22Rv1 (cell line): ENCODE data around the gene GJC2.

Experiments used
- H3K27ac ChIP-seq: fragments of 450-650 bp; 2 replicates; pipeline ENCODE4 v1.5.1; 2017
- CTCF ChIP-seq: fragments of 450-650 bp; IDR thresholded peaks from 2 replicates; pipeline ENCODE4 v1.5.1; 2017; ENCODE audit warnings: mild to moderate bottlenecking
- ZFX ChIP-seq: fragments of 450-650 bp; IDR thresholded peaks from 2 replicates; pipeline ENCODE4 v1.6.1; 2017; ENCODE audit warnings: antibody characterized with exemption, borderline replicate concordance

GJC2 gene

GRCh38 chr1:228141226-228142044 is 8.3 kb upstream of the GJC2 start:
- TF ChIP-seq ZFX, result no peak
- TF ChIP-seq CTCF, result no peak

GRCh38 chr1:228142155-228142691 is 7.5 kb upstream of the GJC2 start:
- 0 out of 2 replicates have a peak overlapping the region, but pooled peaks have one; percentile 86 for H3K27ac ChIP-seq

More at GRCh38 chr1:228141226-228142044, 8.3 kb upstream of the GJC2 start:
- peak overlapping the region; percentile 86 for H3K27ac ChIP-seq

GRCh38 chr1:228142701-228143136 is 7.0 kb upstream of the GJC2 start:
- TF ChIP-seq CTCF (no peak), ZFX (no peak)
- no peak overlapping the region for H3K27ac ChIP-seq

More at GRCh38 chr1:228142155-228142691, 7.5 kb upstream of the GJC2 start:
- TF ChIP-seq ZFX, result no peak
- no peak for TF ChIP-seq CTCF

- H3K27ac ChIP-seq, result no peak overlapping the region
- TF ChIP-seq ZFX, result no peak
- TF ChIP-seq CTCF, result no peak
Measured at GRCh38 chr1:228143480-228144192, 6.1 kb upstream of the GJC2 start.

- H3K27ac ChIP-seq, result no peak overlapping the region
- no peak for TF ChIP-seq CTCF
- TF ChIP-seq ZFX, result no peak
Measured at GRCh38 chr1:228144193-228144992, 5.3 kb upstream of the GJC2 start.

- no peak overlapping the region for H3K27ac ChIP-seq
- no peak for TF ChIP-seq ZFX
- TF ChIP-seq CTCF, result no peak
Measured at GRCh38 chr1:228144993-228145343, 4.8 kb upstream of the GJC2 start.
